H1 (cell line): ENCODE measurements around the gene ANKS1B. TPM values are rescaled to one million over a fixed set of nuclear protein-coding genes. Genes with fewer than 3 reads are reported as not detected.

Source experiments
- ATF2 ChIP-seq: IDR thresholded peaks from 2 replicates; pipeline ENCODE4 v1.6.1; 2012; ENCODE audit warnings: low read length, inconsistent platforms
- CHD7 ChIP-seq: fragments of 300-600 bp; sonication (generic); IDR thresholded peaks from 2 replicates; pipeline ENCODE4 v1.7.1; 2012; ENCODE audit warnings: low read length, moderate library complexity, mild to moderate bottlenecking, inconsistent platforms; ENCODE audit not compliant: insufficient replicate concordance
- EP300 ChIP-seq, 2 experiments: IDR thresholded peaks; 1 replicate in 1 of 2; 2 replicates in 1 of 2; pipeline ENCODE4 v1.6.1; 2011 to 2012; ENCODE audit warnings: low read depth in 2 of 2, low read length in 2 of 2, mild to moderate bottlenecking in 2 of 2, borderline replicate concordance in 1 of 2, inconsistent platforms in 1 of 2, moderate library complexity in 1 of 2
- HDAC6 ChIP-seq: IDR thresholded peaks from one replicate; pipeline ENCODE4 v1.7.1; 2012; ENCODE audit warnings: low read depth, mild to moderate bottlenecking, inconsistent platforms, low read length, moderate library complexity
- SAP30 ChIP-seq: fragments of 300-600 bp; sonication (generic); IDR thresholded peaks from 2 replicates; pipeline ENCODE4 v1.7.1; 2012; ENCODE audit warnings: low read length, moderate library complexity, mild to moderate bottlenecking, inconsistent platforms; ENCODE audit not compliant: insufficient read depth, insufficient replicate concordance
- SIX5 ChIP-seq: IDR thresholded peaks from 2 replicates; pipeline ENCODE4 v1.6.1; 2011; ENCODE audit warnings: mild to moderate bottlenecking, low read depth, low read length
- SP4 ChIP-seq: IDR thresholded peaks from 2 replicates; pipeline ENCODE4 v1.6.1; 2012; ENCODE audit warnings: low read length, inconsistent platforms
- polyA plus RNA-seq, 7 experiments: library from polyadenylated mRNA; depleted of rRNA in 3 of 7; stranded (reverse) in 5 of 7; unstranded in 2 of 7; fragments of >200 nt in 5 of 7; fragments of 200-250 nt in 2 of 7; gene quantifications; 1 replicate in 5 of 7; 2 replicates in 1 of 7; 4 replicates in 1 of 7; pipeline versions ENCODE4 v1.2.1 to v1.2.3, GENCODE V29; 2011 to 2013; ENCODE audit warnings: missing spikeins in 2 of 7, mixed read lengths in 2 of 7
- total RNA-seq: library from RNA; stranded (reverse); fragmentation: NEBNext Ultra II Directional; extraction: Animal tissue kit (Norgen Biotek cat#: 25700); gene quantifications from 2 replicates; pipeline ENCODE4 v1.2.1, GENCODE V29; 2021

The ANKS1B gene
- total and polyA plus RNA-seq, 2 of the 8 experiments (the other 6 are each of a cell fraction or from before 2014, with no cell fraction given), result 2.7 to 6.1 TPM

- TF ChIP-seq CHD7 (no peak), HDAC6 (no peak), ATF2 (no peak), SAP30 (no peak), SIX5 (no peak), EP300 (IDR thresholded peaks at IDR 0.05; ENCODE audit: borderline replicate concordance in 1 of 2, low read depth in 2 of 2, low read length in 2 of 2) (no peak), SP4 (no peak)
Observed at GRCh38 chr12:99498756-99499155, 486.0 kb downstream of the ANKS1B start (continued).
